GM12878 (cell line): ENCODE measurements around the gene E2F1. TPM values are rescaled to one million over a fixed set of nuclear protein-coding genes. Genes with fewer than 3 reads are reported as not detected.

Experiments
- ATAC-seq: fragments of 200-7000 bp; cut with Tn5 transposase; 3 replicates; pipeline ENCODE4 v1.9.1; 2020; ENCODE audit warnings: mild to moderate bottlenecking, moderate library complexity
- Bru-seq: library from RNA; stranded (reverse); fragments of 400-500 nt; gene quantifications from one replicate; lab custom pipeline; 2021; lab: Mats Ljungman, UMichigan
- BruChase-seq, 2 experiments: library from RNA; stranded (reverse); fragments of 400-500 nt; gene quantifications; one replicate each; lab custom pipeline; 2021; lab: Mats Ljungman, UMichigan
- BruUV-seq: library from RNA; stranded (reverse); fragments of 400-500 nt; replicated peaks from 2 replicates; lab custom pipeline; 2021; lab: Mats Ljungman, UMichigan
- CTCF ChIA-PET: fragments of 300-600 bp; sonication (Branson Sonifier 250); formaldehyde crosslinking; extraction: SDS; loops from one replicate; lab custom pipeline; 2021; ENCODE audit warnings: inconsistent platforms; lab: Yijun Ruan, JAX
- POLR2A ChIA-PET: fragments of 350-600 bp; formaldehyde crosslinking; extraction: SDS; loops from one replicate; lab custom pipeline; 2021; ENCODE audit warnings: inconsistent platforms; lab: Charles Lee
- RAD21 ChIA-PET: fragments of 300-600 bp; sonication (Branson Sonifier 250); formaldehyde crosslinking; loops from one replicate; lab custom pipeline; 2023; ENCODE audit warnings: antibody characterized with exemption; ENCODE audit not compliant: unreplicated experiment; lab: Charles Lee
- SMC1A ChIA-PET: fragments of 300-600 bp; sonication (Branson Sonifier 250); formaldehyde crosslinking; loops from one replicate; lab custom pipeline; 2023; ENCODE audit not compliant: unreplicated experiment, uncharacterized antibody; lab: Charles Lee
- DNase-seq: peaks from one replicate; pipeline ENCODE4 v3.0.0-alpha.2; 2011; ENCODE audit warnings: low read depth, low spot score
- FAIRE-seq: peaks from 3 replicates; lab custom pipeline; 2011; peaks lifted over from hg19 to GRCh38; lab: Jason Lieb, UNC
- H2AFZ ChIP-seq: 2 replicates; pipeline ENCODE4 v1.6.0; 2011; ENCODE audit warnings: low read depth, low read length, control low read depth; ENCODE audit not compliant: control insufficient read depth
- H3K27ac ChIP-seq: 2 replicates; pipeline ENCODE4 v1.5.1; 2011; ENCODE audit warnings: control low read depth; ENCODE audit not compliant: control insufficient read depth, insufficient read depth
- H3K27me3 ChIP-seq, 2 experiments: replicated peaks in 1 of 2; 2 replicates each; pipeline versions ENCODE4 v1.6.0 to v1.6.1; 2011; ENCODE audit warnings: low read length in 1 of 2; ENCODE audit not compliant: control insufficient read depth in 2 of 2, insufficient read depth in 2 of 2
- H3K36me3 ChIP-seq, 2 experiments: 2 replicates each; pipeline ENCODE4 v1.5.1; 2011; ENCODE audit warnings: low read length in 1 of 2; ENCODE audit not compliant: control insufficient read depth in 2 of 2, insufficient read depth in 2 of 2
- H3K4me1 ChIP-seq: 2 replicates; pipeline ENCODE4 v1.6.1; 2011; ENCODE audit warnings: mild to moderate bottlenecking, low read length, moderate library complexity, mixed read lengths; ENCODE audit not compliant: control insufficient read depth, insufficient read depth
- H3K4me2 ChIP-seq: 2 replicates; pipeline ENCODE4 v1.6.0; 2011; ENCODE audit warnings: control low read depth; ENCODE audit not compliant: control insufficient read depth, insufficient read depth
- H3K4me3 ChIP-seq: fragments of 200-600 bp; sonication (generic); 2 replicates; pipeline ENCODE4 v1.5.1; 2016
- H3K79me2 ChIP-seq: 2 replicates; pipeline ENCODE4 v1.6.0; 2011; ENCODE audit warnings: low read length; ENCODE audit not compliant: control insufficient read depth, insufficient read depth
- H3K9ac ChIP-seq: 2 replicates; pipeline ENCODE4 v1.8.0; 2011; ENCODE audit warnings: low read length, control low read depth, mixed read lengths; ENCODE audit not compliant: control insufficient read depth, insufficient read depth
- H3K9me3 ChIP-seq: replicated peaks from 3 replicates; pipeline ENCODE4 v1.5.1; 2011; ENCODE audit warnings: mild to moderate bottlenecking, low read length; ENCODE audit not compliant: control insufficient read depth, insufficient read depth
- H4K20me1 ChIP-seq: 2 replicates; pipeline ENCODE4 v1.6.0; 2011; ENCODE audit not compliant: control insufficient read depth, insufficient read depth
- ASH2L ChIP-seq: fragments of 300-600, 200-600 bp; sonication (generic); IDR thresholded peaks from 2 replicates; pipeline ENCODE4 v1.6.1; 2017; ENCODE audit warnings: low read depth, mild to moderate bottlenecking, borderline replicate concordance
- CEBPZ ChIP-seq: fragments of 150-350 bp; IDR thresholded peaks from 2 replicates; pipeline ENCODE4 v1.6.1; 2016; ENCODE audit warnings: low read depth, low read length
- CHD1 ChIP-seq: IDR thresholded peaks from 2 replicates; pipeline ENCODE4 v1.6.1; 2012; ENCODE audit warnings: low read depth, low read length, improper control_type of control experiment
- E2F4 ChIP-seq: IDR thresholded peaks from 2 replicates; pipeline ENCODE4 v1.6.1; 2012; ENCODE audit warnings: low read depth, low read length, improper control_type of control experiment
- IRF3 ChIP-seq: fragments of 450-650 bp; IDR thresholded peaks from 2 replicates; pipeline ENCODE4 v1.6.1; 2014; ENCODE audit warnings: mild to moderate bottlenecking
- PAX5 ChIP-seq: IDR thresholded peaks from 2 replicates; pipeline ENCODE4 v1.6.1; 2011; ENCODE audit warnings: low read depth, low read length, borderline replicate concordance
- POLR2A ChIP-seq: IDR thresholded peaks from 2 replicates; pipeline ENCODE4 v1.6.1; 2011; ENCODE audit warnings: low read depth, mild to moderate bottlenecking, low read length
- TCF12 ChIP-seq: IDR thresholded peaks from 2 replicates; pipeline ENCODE4 v1.6.1; 2011; ENCODE audit warnings: low read depth, mild to moderate bottlenecking, low read length
- WGBS: methylation state at CpG from one replicate; pipeline ENCODE4 v1.1.6; 2016; ENCODE audit warnings: low lambda C conversion rate; ENCODE audit not compliant: insufficient replicate concordance, insufficient coverage; ENCODE audit errors: missing lambda C conversion rate; 5-methylcytosine and 5-hydroxymethylcytosine counted together
- in situ Hi-C: fragments of 300-500 bp; cut with MboI; formaldehyde crosslinking; loops from 9 replicates; pipeline ENCODE4 v1.14.3; 2018; ENCODE audit warnings: mixed read lengths
- intact Hi-C: fragments of 100-400 bp; cut with micrococcal nuclease; formaldehyde crosslinking; loops from one replicate; pipeline ENCODE4 v1.14.2; 2022; ENCODE audit not compliant: unreplicated experiment
- long read RNA-seq, 2 experiments: library from polyadenylated mRNA; unstranded; transcript quantifications; one replicate each; pipeline ENCODE4 v2.0.0, GENCODE V29; 2019 to 2020
- polyA minus RNA-seq, 3 experiments: library from RNA; depleted of rRNA, polyadenylated mRNA; stranded (reverse); fragments of >200 nt; gene quantifications; 2 replicates each; pipeline ENCODE4 v1.2.3, GENCODE V29; 2011
- polyA plus RNA-seq, 11 experiments: library from polyadenylated mRNA; depleted of rRNA in 4 of 11; unstranded in 6 of 11; stranded (reverse) in 5 of 11; fragments of >200 nt; fragmentation: Nextera tagmentation in 4 of 11; fragmentation: Illumina TruSeq in 1 of 11; extraction: Ambion mirVana in 4 of 11; extraction: Trizol in 1 of 11; gene quantifications; 1 replicate in 1 of 11; 2 replicates in 10 of 11; pipeline versions ENCODE4 v1.2.1 to v1.2.3, GENCODE V29; 2011 to 2016; ENCODE audit warnings: inconsistent platforms in 2 of 11, missing spikeins in 2 of 11, low read depth in 1 of 11
- total RNA-seq, 4 experiments: library from RNA; depleted of rRNA in 3 of 4; stranded (reverse); fragments of >200 nt in 3 of 4; fragmentation: Illumina TruSeq in 1 of 4; extraction: Trizol in 1 of 4; gene quantifications; 2 replicates each; pipeline versions ENCODE4 v1.2.1 to v1.2.3, GENCODE V29; 2013 to 2021
- TF ChIP-seq, protein P1 (sequence below): IDR thresholded peaks from 2 replicates; pipeline ENCODE4 v1.6.1; 2012; ENCODE audit warnings: low read depth, low read length, improper control_type of control experiment

Gene E2F1, protein sequence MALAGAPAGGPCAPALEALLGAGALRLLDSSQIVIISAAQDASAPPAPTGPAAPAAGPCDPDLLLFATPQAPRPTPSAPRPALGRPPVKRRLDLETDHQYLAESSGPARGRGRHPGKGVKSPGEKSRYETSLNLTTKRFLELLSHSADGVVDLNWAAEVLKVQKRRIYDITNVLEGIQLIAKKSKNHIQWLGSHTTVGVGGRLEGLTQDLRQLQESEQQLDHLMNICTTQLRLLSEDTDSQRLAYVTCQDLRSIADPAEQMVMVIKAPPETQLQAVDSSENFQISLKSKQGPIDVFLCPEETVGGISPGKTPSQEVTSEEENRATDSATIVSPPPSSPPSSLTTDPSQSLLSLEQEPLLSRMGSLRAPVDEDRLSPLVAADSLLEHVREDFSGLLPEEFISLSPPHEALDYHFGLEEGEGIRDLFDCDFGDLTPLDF
- total RNA-seq (2013; cell fraction: nucleolus; rRNA removed): 8.1 and 11.3 TPM in 2 replicates
- 31.6 and 36.7 TPM in 2 replicates for total RNA-seq (2014; rRNA removed)
- 22.8 and 26.1 TPM in 2 replicates for total RNA-seq (2014; rRNA removed; fragmentation: Illumina TruSeq; extraction: Trizol)
- total RNA-seq (2021): 41.5 and 43.2 TPM in 2 replicates
- 7.8 TPM for polyA plus RNA-seq (2011; ENCODE audit: low read depth)
- polyA plus RNA-seq (2011; rRNA removed): 10.0 and 17.8 TPM in 2 replicates
- polyA plus RNA-seq (2011; cell fraction: cytosol; rRNA removed): 21.2 and 29.9 TPM in 2 replicates
- 53.2 and 72.7 TPM in 2 replicates for polyA plus RNA-seq (2011; cell fraction: nucleus; rRNA removed)
- polyA plus RNA-seq (2012): 17.4 and 23.4 TPM in 2 replicates
- polyA plus RNA-seq (2014; fragmentation: Illumina TruSeq; extraction: Trizol): 13.0 and 21.6 TPM in 2 replicates
- polyA plus RNA-seq (2014; fragmentation: Nextera tagmentation; extraction: Ambion mirVana): 1 to 10 TPM in 1 of 2 experiments, under 1 TPM in 1; 0.29 to 2.1 TPM
- 50.2 and 55.4 TPM in 2 replicates for polyA plus RNA-seq (2014; rRNA removed)
- 10 to 100 TPM in 1 of 2 experiments, 1 to 10 TPM in 1; 3.2 to 16.7 TPM for polyA plus RNA-seq (2016; fragmentation: Nextera tagmentation; extraction: Ambion mirVana)
- polyA minus RNA-seq (2011; rRNA and poly(A)+ RNA removed): 11.0 and 14.8 TPM in 2 replicates
- 7.5 and 8.4 TPM in 2 replicates for polyA minus RNA-seq (2011; cell fraction: cytosol; rRNA and poly(A)+ RNA removed)
- 5.9 and 9.2 TPM in 2 replicates for polyA minus RNA-seq (2011; cell fraction: nucleus; rRNA and poly(A)+ RNA removed)
- percentile 68 among the genes with signal in this experiment for Bru-seq, nascent RNA
- percentile 64 among the genes with signal in this experiment for BruChase-seq, experiment 1, labeled RNA remaining after a 6-hour chase
- BruChase-seq, experiment 2, labeled RNA remaining after a 2-hour chase: percentile 61 among the genes with signal in this experiment
- long read RNA-seq, experiment 1, partial matches to known transcripts: 0 of 1 reads
- long read RNA-seq, experiment 1, other reads (novel, unspliced or antisense): 1 of 1 reads
- long read RNA-seq, experiment 2, partial matches to known transcripts: 0 of 2 reads
- long read RNA-seq, experiment 2, other reads (novel, unspliced or antisense): 2 of 2 reads

DNA sequence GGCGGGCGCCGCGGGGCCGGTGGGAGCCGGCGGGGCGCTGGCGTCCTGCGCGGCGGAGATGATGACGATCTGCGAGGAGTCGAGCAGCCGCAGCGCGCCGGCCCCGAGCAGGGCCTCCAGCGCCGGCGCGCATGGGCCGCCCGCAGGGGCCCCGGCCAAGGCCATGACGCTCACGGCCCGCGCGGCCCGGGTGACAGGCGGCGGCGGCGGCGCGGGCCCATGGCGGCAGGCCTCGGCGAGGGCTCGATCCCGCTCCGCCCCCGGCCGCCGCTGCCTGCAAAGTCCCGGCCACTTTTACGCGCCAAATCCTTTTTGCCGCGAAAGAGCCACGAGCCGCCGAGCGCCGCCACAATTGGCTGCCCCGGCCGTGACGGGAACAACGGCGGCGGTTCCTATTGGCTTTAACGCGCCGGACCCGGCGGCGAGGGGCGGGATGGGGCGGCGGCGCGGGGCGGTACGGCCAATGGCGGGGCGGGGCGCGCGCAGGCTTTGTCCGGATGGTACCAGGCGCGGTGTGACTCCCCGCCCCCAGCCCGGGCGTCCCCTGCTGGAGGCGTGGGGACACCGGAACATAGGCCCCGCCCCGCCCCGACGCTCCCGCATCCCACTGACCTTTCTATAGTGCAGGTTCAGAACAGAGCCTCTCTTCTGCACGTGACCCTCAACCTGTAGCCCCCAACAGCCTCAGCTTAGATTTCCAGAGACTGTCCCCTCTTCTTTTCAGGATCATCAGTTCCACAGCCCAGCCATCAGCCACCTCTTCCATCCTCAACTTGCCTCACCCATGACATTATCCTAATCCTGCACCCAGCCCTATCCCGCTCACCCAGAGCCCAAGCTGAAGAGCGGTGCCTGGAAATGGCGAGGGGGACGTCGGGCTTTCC is at the start of gene E2F1:
E2F1 (minus strand) TSS at position 286 of the 884 bp plus-strand sequence; CDS start at position 165, 121 bp downstream.
- peaks cover 33% of the 10 kb centered on the region for H3K4me1 ChIP-seq
- peak within 1 kb of the TSS; percentile 79 for H3K4me3 ChIP-seq
- WGBS: 2% methylated on average over 68 of the region's 101 CpGs
- BruUV-seq: no TSS peak
- ChIA-PET RAD21 (interaction anchor here (0.8 to 1.9 kb wide), 3 partner anchors 18 to 46 kb away, joined by 3 to 7 read pairs (median 4); partner anchors contain the start of gene PXMP4), SMC1A (no interaction called here), POLR2A (interaction anchor here (1.1 to 1.7 kb wide), 5 partner anchors 14 to 46 kb away, joined by 3 to 7 read pairs (median 5); partner anchors contain the start of gene ZNF341), CTCF (interaction anchor here (1.1 to 5.6 kb wide), 3 partner anchors 19 to 197 kb away, joined by 3 to 38 read pairs (median 5); partner anchors contain the start of gene ACTL10)
- H3K9ac ChIP-seq: peak within 1 kb of the TSS; percentile 88
- H3K9me3 ChIP-seq: no peaks in the 10 kb centered on the region
- no peaks in the 10 kb centered on the region for H3K36me3 ChIP-seq
- H2AFZ ChIP-seq: peak within 1 kb of the TSS; percentile 80
- peak; percentile 13 for FAIRE-seq
- ATAC-seq: peak; percentile 95
- in situ Hi-C loops (no loop called here), intact Hi-C loops (loop anchor here (1.0 to 10.0 kb wide), 4 partner anchors 46 to 308 kb away; partner anchors contain the start of genes CHMP4B and RALY)
- no peaks in the 10 kb centered on the region for H3K27me3 ChIP-seq
- H4K20me1 ChIP-seq: no peaks in the 10 kb centered on the region
- H3K4me2 ChIP-seq: peak within 1 kb of the TSS; percentile 90
- H3K79me2 ChIP-seq: peaks cover 37% of the 10 kb centered on the region
- H3K27ac ChIP-seq: peak within 1 kb of the TSS; percentile 88
- peak; percentile 61 for DNase-seq
- TF ChIP-seq PAX5: no peak
- TF ChIP-seq, protein P1, sequence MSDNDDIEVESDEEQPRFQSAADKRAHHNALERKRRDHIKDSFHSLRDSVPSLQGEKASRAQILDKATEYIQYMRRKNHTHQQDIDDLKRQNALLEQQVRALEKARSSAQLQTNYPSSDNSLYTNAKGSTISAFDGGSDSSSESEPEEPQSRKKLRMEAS: peak; percentile 72
- TF ChIP-seq IRF3: peak; percentile 75
- TF ChIP-seq CEBPZ: peak; percentile 23; the same call in 1 of the 2 replicates
- TF ChIP-seq POLR2A: peak; percentile 57; the same call in 1 of the 2 replicates
- no peak for TF ChIP-seq CHD1
- TF ChIP-seq E2F4: peak; percentile 90
- no peak for TF ChIP-seq ASH2L
- TF ChIP-seq TCF12: no peak
